ENCODE measurements around the gene IGF2BP3.

GRCh38 chr7:23438171-23438570 is 32.1 kb downstream of the IGF2BP3 start:
- TF ChIP-seq CTCF (IDR thresholded peaks at IDR 0.05) (no peak), POLR2A (IDR thresholded peaks at IDR 0.05) (no peak)
